Omental fat pad (tissue), 4 donors: ENCODE results near the gene ESPN. TPM values are rescaled to one million over a fixed set of nuclear protein-coding genes. Genes with fewer than 3 reads are reported as not detected.
A peak's percentile ranks its signal among the peaks of the same experiment; 100 is the strongest.

Experiments used
- ATAC-seq: fragments of 150-250 bp; one replicate; pipeline ENCODE4 v1.9.1; 2016; ENCODE audit warnings: mild to moderate bottlenecking, moderate library complexity; ENCODE audit not compliant: low FRiP score
- DNase-seq: peaks from one replicate; pipeline ENCODE4 v3.0.0-alpha.2; 2019; ENCODE audit warnings: low spot score
- CTCF ChIP-seq, 3 donors: fragments of 450-650 bp; IDR thresholded peaks; one replicate each; pipeline ENCODE4 v1.5.1; 2016 to 2017; ENCODE audit warnings: antibody characterized with exemption in 3 of 3, mild to moderate bottlenecking in 3 of 3, moderate library complexity in 2 of 3
- total RNA-seq, 4 donors: library from RNA; depleted of rRNA; stranded (reverse); fragments of >200 nt; gene quantifications; one replicate each; pipeline ENCODE4 v1.1.0, GENCODE V29; 2016

The ESPN gene
- total RNA-seq, 4 donors from 2014 or later: 0.12 TPM; not detected in 3

GRCh38 chr1:6495041-6495441 lies 70.5 kb downstream of the ESPN start:
- DNase-seq (no peak), ATAC-seq (no peak)
- TF ChIP-seq CTCF (IDR thresholded peaks at IDR 0.05): no peak

GRCh38 chr1:6495540-6496364 lies 71.2 kb downstream of the ESPN start:
- no peak for TF ChIP-seq CTCF (IDR thresholded peaks at IDR 0.05)
- no peak for ATAC-seq
- no peak for DNase-seq

GRCh38 chr1:6496365-6496721 lies 71.8 kb downstream of the ESPN start:
- ATAC-seq (no peak), DNase-seq (no peak)
- TF ChIP-seq CTCF (IDR thresholded peaks at IDR 0.05): no peak

GRCh38 chr1:6496890-6497214 lies 72.3 kb downstream of the ESPN start:
- no peak for TF ChIP-seq CTCF (IDR thresholded peaks at IDR 0.05)
- no peak for ATAC-seq
- no peak for DNase-seq

GRCh38 chr1:6497215-6497866 lies 72.8 kb downstream of the ESPN start:
- DNase-seq (no peak), ATAC-seq (peak; percentile 49)
- no peak for TF ChIP-seq CTCF (IDR thresholded peaks at IDR 0.05)

- ATAC-seq: no peak
These were observed 73.4 kb downstream of the ESPN start for GRCh38 chr1:6497867-6498575.

More at GRCh38 chr1:6497867-6498575, 73.4 kb downstream of the ESPN start:
- no peak for DNase-seq
- TF ChIP-seq CTCF (IDR thresholded peaks at IDR 0.05): no peak
